ENCODE data around the gene RUNX1.

Gene RUNX1

DNA sequence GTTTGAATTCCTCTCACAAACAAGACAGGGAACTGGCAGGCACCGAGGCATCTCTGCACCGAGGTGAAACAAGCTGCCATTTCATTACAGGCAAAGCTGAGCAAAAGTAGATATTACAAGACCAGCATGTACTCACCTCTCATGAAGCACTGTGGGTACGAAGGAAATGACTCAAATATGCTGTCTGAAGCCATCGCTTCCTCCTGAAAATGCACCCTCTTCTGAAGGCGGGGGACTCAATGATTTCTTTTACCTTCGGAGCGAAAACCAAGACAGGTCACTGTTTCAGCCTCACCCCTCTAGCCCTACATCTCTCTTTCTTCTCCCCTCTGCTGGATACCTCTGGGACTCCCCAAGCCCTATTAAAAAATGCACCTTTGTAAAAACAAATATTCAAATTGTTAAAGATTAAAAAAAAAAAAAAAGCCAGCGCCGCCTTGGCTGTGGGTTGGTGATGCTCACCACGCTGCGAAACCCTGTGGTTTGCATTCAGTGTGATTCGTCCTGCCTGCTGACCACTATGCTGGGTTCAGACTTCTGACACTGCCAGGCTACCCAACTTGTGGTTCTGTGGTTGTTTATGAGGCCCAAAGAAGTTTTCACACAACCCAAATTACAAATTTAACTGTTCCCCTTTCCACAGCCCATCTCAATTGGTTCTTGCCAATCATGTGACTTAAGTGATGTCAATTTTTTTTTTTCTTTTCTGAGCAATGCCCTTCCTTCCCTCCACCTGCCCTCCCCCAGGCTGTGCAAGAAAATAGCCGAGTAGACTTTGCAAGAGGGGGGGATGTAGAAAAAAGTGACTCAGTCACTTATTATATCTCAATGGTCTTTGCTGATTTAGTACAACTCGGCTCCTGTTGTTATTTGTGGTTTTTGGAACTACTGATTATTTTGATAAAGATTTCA is at the start of gene RUNX1:
TSS of gene RUNX1 (minus strand) at position 597 of the 912 bp plus-strand sequence.
- no peak for DNase-seq (ENCODE audit: low read depth in 2 of 2)

DNA sequence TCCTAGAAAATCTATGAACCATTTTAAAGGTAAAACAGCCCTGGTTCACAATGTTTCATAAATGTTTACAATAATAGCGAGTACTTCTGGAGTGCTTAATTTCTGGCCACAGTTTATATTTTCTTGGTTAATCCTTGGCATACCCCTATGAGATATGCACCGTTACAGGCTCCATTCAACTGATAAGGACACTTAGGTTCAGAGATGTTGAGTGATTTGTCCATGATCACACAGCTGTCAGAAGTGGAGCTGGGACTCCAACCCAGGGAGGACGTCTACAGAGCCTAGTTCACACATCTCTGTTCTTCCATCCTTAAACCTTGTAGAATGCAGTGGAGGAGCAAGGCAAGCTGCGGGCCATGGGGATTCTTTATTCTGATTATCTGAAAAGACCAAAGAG is 48.4 kb upstream of the RUNX1 start:
- DNase-seq (ENCODE audit: low read depth in 2 of 2), result no peak

DNA sequence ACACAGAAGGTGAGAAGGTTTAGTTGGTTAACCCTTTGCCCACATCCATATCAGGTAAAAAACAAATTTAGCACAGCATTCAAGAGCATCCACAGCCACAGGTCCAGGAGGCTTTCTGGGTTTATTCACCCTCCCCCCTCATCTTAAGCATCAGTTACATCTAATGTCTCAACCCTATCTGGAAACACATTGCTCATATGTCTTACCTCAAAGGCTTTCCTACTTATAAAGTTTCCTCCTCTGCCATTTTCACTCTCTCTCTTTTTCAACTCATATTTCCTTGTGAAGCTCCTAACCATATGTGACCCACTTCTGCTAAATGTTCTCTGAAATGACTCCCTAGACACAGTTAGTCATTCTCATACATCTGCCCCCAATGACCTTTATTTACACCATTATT is 47.9 kb upstream of the RUNX1 start:
- no peak for DNase-seq (ENCODE audit: low read depth in 2 of 2)

DNA sequence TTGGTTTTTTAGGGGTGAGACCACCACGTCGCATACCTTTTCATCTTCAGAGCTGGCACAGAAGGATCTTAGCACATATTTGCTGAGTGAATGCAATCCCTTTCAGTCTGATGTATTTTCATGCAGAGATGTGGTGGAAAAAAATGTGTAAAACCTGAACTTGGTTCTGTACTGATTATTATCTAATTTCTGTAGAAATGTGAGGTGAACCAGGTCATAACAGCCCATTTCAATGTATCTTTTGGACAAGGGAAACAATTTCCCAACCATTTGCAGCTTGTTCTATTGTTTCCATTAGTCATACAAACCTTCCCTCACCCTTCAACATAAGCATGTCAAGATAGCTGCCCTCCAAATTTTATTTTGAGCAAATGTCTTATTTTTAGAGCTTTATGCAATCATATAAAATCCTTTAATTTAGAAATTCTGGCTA is 46.8 kb upstream of the RUNX1 start:
- DNase-seq (ENCODE audit: low read depth in 2 of 2), result no peak

DNA sequence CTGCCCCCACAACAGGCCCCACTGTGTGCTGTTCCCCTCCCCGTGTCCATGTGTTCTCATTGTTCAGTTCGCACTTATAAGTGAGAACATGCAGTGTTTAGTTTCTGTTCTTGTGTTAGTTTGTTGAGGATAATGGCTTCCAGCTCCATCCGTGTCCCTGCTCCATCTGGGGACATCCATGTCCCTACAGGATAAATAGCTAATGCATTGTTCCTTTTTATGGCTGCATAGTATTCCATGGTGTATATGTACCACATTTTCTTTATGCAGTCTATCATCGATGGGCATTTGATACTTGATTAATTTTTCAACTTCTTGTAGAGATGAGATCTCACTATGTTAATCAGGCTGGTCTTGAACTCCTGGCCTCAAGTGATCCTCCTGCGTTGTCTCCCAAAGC is 44.4 kb upstream of the RUNX1 start:
- DNase-seq (ENCODE audit: low read depth in 2 of 2), result no peak

DNA sequence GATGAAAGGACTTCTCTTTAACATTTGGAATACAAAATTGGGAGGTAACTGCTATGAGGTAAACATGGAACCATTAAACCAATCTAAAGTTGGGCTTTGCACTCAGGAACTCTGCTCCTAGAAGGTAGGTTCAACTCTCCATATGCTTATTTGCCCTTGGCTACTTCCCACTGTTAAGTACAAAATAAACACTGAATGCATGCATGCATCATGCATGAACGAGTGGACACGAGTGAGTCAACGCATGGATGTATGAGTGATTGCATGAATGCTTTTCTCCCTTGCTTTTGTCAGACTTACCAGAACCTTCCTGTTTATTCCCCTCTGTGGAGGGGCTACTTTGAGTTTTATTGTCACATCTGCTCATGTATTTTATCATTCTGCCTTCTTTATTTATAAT is 42.4 kb upstream of the RUNX1 start:
- no peak for DNase-seq (ENCODE audit: low read depth in 2 of 2)

DNA sequence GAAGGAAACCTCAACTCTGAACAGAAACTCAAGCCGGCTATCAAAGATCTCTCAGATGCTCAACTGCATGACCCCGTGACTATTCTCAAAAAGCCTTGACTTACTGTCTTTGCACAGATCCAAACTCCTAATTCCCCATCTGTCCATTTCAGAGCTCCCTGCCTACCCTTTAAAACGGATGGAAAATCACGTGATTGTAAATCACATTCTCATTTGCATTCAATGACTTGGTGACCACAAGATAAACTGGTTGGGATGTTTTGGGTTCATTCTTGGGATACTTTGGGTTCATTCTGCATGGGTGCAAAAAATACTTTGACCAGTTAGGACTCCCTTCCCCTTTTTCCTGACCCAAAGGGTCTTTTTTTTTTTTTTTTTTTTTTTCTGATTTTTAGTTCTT is 41.3 kb upstream of the RUNX1 start:
- no peak for DNase-seq (ENCODE audit: low read depth in 2 of 2)

DNA sequence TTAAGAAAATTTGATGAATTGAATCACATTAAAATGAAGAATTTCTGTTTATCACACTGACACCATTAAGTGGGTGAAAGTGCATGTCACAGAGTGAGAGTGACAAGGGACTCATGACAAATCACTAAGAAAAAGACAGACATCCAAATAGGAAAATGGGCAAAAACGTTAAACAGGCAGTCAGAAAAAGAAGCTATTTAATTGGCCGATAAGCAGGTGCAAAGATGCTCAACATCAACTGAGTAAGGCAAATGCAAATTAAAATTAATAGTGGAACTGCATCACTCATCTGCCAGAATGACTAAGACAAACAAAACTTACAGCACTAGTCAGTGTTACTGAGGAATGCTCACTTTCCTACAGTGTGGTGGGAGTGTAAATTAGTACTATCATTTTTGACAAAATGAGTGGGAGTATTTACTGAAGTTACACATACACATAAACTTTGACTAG is 39.2 kb upstream of the RUNX1 start:
- DNase-seq (ENCODE audit: low read depth in 2 of 2), result no peak

DNA sequence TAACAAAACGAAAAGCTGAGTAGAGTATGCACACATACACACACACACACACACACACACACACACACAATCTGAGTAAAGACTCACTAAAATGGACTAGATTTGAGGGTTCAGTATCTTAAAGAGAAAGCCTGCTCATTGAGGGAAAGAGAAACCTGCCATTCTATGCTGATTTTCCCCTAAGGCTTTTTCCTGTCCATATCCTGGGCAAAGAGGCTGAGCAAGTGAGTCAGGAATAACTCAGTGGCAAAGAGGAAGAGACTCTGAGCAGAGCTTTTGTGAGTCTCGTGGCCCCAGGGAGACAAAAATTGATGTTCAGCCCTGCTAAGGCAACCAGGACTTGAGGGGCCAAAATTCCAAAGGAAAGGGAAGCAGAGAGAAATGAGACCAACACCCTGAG is 37.3 kb upstream of the RUNX1 start:
- DNase-seq (ENCODE audit: low read depth in 2 of 2), result no peak

DNA sequence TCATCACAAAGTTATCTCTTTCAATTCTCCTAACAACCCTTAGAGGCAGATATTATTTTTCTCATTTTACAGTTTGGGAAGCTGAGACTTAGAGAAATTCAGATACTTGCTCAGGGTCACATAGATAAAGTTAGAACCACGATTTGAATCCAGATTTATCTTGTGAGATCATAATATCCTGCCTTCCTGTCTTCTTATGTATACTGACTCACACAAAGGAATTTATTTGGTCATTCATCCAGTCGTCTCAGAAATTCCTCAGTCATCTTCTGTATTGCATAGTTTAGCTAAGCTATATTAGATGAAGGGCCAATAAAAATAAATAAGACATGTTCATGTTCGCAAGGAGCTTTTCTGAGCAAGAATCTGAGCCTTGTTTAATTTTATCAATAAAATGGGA is 35.8 kb upstream of the RUNX1 start:
- DNase-seq (ENCODE audit: low read depth in 2 of 2), result peak; percentile 92

DNA sequence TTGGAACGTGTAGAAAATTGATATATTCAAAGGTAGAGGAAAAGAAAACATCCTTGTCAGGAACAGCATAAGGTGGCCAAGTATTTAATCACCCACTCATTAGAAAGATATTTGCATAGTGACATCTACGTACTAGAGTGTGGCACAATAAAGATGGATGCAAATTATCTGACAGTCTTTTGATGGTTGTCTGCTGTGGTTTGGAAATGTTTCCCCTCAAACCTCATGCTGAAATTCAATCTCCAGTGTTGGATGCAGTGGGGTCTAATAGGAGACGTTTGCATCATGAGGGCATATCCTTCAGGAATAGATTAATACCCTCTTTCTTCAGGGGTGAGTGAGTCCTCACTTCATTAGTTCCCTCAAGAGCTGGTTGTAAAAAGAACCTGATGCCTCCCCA is 34.1 kb upstream of the RUNX1 start:
- DNase-seq (ENCODE audit: low read depth in 2 of 2), result no peak

DNA sequence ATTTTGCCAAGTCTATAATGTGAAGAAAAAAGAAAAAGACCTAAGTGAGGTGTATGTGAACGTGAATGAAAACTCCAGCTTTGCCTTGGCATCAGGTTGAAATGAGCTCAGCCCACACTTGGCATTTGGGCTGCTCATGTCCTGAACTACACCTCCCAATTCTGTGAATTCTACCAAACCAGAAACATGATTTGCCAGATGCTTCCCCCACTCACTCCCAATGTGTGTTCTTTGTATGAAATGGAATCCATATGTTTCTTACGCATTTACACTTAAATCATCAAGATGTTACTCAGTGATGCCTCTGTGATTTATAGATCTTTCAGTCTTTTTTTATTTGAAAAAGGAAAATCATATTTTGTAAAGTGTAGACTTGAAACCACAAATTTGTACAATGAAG is 32.8 kb upstream of the RUNX1 start:
- peak; percentile 71 to 72 for DNase-seq (ENCODE audit: low read depth in 2 of 2)

DNA sequence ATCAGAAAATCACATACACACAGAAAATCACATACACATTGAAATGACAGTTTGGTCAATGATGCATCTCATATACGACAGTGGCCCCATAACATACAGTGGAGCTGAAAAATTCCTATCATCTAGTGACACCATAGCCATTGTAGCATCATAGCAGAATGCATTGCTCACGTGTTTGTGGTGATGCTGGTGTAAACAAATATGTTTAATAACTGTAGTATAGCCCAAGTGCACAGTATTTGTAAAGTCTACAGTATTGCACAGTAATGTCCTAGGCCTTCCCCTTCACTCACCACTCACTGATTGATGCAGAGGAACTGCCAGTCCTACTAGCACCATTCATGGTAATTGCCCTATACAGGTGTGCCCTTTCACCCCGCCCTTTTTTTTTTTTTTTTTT is 30.1 kb upstream of the RUNX1 start:
- DNase-seq (ENCODE audit: low read depth in 2 of 2), result no peak

DNA sequence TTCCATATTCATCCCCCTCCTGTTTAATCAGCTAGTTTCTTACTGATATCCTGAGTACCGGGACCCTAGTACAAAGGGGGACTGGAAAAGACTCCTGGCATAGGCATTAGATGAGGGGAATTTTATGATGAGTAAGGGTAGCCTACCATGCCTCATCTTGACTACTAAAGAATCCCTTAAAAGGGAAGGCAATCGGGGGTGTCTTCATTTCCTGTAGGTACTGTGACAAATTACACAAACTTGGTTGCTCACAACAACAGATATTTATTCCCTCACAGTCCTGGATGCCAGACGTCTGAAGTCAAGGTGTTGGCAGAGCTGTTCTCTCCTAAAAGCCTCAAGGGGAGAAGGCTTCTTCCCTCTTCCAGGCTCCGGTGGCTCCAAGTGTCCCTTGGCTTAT is 28.9 kb upstream of the RUNX1 start:
- no peak for DNase-seq (ENCODE audit: low read depth in 2 of 2)

DNA sequence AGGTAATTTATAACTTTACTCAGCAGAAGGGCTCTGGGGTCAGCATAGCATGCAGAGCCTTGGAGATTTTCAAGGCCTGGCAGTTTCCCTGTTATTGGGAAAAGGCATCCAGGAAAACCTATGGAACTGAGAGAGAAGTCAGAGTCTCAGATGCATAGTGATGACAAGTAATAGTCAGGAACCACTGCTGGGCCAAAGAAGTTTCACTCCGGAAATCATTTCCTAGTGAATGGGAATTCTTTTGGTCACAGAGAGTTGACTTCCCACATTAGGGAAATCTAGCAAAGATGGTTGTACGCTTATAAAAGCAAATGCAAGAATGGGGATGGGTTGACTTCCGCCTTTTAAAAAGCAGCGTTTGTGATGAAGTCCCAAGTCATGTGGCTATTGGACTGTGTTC is 28.4 kb upstream of the RUNX1 start:
- DNase-seq (ENCODE audit: low read depth in 2 of 2), result no peak

DNA sequence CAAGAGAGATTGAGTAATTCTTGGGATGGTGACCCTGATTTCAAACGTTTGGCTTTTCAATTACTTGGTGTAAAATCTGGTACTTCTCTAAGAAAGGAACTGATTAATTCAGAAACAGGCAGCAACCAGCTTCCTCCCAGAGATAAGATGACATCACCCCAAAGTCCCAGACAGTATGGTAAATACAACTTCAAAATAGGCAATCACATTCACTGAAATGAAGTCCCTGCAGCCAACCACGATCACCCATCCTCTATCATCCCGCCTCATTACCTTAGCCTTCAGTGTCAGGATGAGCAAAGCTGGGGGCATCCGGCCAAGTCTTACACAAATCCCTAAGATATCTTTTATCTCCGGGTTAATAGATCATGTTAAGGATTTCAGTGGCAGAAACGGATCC is 26.4 kb upstream of the RUNX1 start:
- DNase-seq (ENCODE audit: low read depth in 2 of 2), result no peak

DNA sequence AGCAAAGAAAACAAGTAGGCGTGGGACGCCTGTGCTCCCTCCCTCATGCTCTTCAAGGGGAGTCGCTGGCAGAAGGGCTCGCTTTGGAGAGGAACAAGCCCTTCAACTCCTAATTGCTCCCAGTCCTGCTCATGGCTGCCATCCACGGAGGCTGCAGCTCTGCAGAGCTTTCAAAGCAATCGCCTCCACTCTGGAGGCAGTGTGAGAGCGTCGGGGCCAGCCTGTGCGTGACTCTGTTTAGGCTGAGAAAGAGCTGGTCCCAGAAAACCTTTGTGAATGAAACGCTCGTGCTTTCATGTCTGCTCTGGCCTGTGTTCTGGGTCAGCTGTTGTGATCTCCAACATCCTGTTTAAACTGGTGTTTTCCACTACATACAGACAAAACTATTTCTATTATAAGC is 23.9 kb upstream of the RUNX1 start:
- DNase-seq (ENCODE audit: low read depth in 2 of 2), result no peak

DNA sequence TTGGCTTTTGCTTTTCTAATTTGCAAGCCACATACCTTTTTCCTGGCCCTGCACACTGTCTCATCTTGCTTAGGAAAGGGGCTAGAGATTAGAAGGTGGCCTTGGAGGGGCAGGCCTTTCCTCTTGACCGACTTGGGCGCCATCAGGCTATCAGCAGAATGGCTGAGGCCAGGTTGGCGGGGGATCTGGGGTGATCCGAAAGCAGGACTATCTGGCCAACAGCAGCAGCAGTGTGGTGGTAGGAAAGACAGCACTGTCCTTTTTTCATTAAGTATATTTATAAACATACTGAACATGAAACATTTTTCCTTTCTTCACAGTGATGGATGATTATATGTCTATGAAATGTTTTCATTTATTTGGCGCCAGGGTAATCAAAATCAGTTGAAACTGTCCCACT is 23.5 kb upstream of the RUNX1 start:
- no peak for DNase-seq (ENCODE audit: low read depth in 2 of 2)

DNA sequence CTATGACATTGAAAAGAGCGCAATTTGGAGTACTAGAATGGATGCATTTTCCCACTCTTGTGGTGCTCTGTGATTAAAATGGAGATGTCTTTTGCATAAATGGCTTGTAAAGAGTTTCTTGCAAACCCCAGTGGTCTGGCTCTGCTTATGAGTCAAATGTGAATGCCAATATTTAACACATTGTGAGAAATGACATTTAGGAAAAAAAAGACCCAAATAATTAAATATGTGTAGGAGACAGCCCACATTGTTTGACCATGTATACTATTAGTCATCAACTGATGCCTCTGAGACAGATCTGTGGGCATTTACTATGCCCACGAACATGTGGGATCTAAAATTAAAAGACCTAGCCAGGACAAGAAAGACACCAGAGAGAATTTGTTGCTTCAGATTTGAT is 22.2 kb upstream of the RUNX1 start:
- DNase-seq (ENCODE audit: low read depth in 2 of 2), result no peak

DNA sequence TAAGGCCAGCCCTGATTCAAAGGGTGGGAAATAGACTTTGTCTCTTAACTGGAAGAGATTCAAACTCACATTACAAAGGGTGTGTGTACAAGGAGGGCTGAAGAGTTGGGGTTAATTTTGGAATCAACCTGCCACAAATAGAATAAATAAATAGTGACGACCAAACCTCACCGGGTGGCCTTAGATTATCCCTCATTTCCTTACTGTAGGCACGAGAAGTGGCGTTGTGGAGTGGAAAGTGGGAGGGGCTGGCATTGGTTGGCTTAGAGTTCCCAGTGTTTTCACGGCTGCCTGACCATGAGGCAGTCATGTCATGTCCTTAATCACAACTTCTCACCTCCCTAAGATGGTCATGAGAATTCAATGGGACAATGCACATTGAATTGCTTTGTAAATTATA is 21.3 kb upstream of the RUNX1 start:
- DNase-seq (ENCODE audit: low read depth in 2 of 2), result no peak

DNA sequence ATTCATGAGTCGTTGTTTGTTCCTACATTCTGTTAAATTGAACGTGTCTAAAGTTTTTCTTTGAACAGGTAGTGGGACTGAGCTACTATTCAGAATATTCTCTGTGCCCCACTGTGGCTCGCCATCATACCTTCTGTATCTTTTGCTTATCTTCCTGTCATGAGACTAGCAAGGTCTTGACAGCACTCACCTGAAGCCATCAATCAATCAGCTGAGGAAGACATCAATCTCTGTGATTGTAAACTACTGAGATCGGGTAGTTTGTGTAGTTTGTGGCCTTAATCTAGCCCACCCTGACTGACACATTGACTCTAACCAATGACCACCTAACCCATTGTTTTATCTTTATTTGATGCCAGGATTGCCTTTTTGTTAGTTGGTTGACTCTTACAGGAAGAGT is 17.7 kb upstream of the RUNX1 start:
- no peak for DNase-seq (ENCODE audit: low read depth in 2 of 2)

DNA sequence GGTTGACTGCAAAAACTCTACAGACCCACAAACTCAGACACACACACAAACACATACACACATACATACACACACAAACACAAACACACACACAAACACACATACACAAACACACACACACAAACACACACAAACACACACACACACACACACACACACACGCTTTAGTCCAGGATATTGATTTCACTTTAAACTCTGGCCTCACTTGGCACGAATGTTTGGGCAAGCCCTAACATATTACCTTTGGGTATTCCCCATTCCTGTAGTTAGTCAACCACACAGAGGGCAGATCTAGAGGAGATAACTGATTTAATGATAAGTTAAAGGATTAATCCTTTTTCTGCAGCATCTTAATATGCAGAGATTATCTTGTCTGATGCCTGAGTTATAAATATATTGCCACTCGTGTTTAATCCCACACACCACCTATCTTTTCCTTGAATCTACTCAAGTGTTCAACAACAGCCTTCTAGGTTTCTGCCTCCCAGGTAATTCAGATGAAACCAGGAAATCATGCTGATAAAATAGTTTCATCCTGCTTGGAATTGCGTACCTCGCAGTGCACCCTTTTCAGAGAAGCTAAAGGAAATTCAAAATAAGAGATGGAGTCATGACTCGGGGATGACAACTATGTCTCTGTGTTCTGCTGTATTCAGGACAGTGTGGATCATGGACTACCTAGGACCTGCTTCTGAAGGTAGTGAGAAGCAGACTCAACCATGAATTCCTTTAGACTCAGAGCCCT is 14.5 kb upstream of the RUNX1 start:
- DNase-seq (ENCODE audit: low read depth in 2 of 2), result no peak

DNA sequence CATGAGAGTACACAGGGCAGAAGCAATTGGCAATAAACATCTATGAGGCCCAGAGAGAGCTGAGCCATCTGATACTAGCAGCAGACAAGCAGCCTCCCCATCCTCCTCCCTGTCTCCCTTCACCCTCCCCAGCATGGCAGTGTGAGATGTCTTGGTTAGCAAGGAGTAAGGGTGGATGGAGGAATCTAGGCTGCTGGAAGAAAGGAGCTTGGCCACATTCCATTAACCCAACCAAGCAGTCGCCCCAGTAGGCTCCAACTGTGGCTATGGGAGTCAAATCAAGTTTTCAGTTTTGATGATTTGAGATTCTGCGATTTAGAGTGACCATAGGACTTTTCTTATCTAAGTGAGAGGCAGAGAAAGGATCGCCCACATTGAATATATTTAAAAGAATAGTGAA is 12.9 kb upstream of the RUNX1 start:
- no peak for DNase-seq (ENCODE audit: low read depth in 2 of 2)

Measured in fibroblast of skin of left quadriceps (primary cell).